WI38 (cell line): ENCODE results near the gene IMMP2L.

ENCODE experiments used
- H3K4me3 ChIP-seq: 2 replicates; pipeline ENCODE4 v1.5.1; 2011; ENCODE audit warnings: low read depth, mild to moderate bottlenecking, control low read depth, low read length
- CTCF ChIP-seq: IDR thresholded peaks from 2 replicates; pipeline ENCODE4 v1.5.1; 2012; ENCODE audit warnings: low read depth, mild to moderate bottlenecking, control low read depth, low read length

The IMMP2L gene

GRCh38 chr7:111025006-111025405 is 537.3 kb downstream of the IMMP2L start:
- no peak for TF ChIP-seq CTCF
- no peak overlapping the region for H3K4me3 ChIP-seq

GRCh38 chr7:111018960-111019736 is 543.1 kb downstream of the IMMP2L start:
- TF ChIP-seq CTCF: no peak
- H3K4me3 ChIP-seq: no peak overlapping the region

GRCh38 chr7:111018447-111018846 is 543.8 kb downstream of the IMMP2L start:
- no peak overlapping the region for H3K4me3 ChIP-seq
- no peak for TF ChIP-seq CTCF

GRCh38 chr7:111014079-111014478 is 548.2 kb downstream of the IMMP2L start:
- H3K4me3 ChIP-seq: no peak overlapping the region
- TF ChIP-seq CTCF: no peak

- TF ChIP-seq CTCF: no peak
- no peak overlapping the region for H3K4me3 ChIP-seq
Observed at GRCh38 chr7:111012799-111013675, 549.3 kb downstream of the IMMP2L start.

- no peak overlapping the region for H3K4me3 ChIP-seq
- TF ChIP-seq CTCF: no peak
Observed at GRCh38 chr7:111012149-111012548, 550.1 kb downstream of the IMMP2L start.

GRCh38 chr7:111011520-111011919 is 550.8 kb downstream of the IMMP2L start:
- TF ChIP-seq CTCF: no peak
- H3K4me3 ChIP-seq: no peak overlapping the region
